ENCODE measurements around the gene IRF7. TPM values are rescaled to one million over a fixed set of nuclear protein-coding genes. Genes with fewer than 3 reads are reported as not detected.
"Not testable (repeated sequence)": the region's sequence is repeated elsewhere in the genome, so short reads cannot be mapped to it uniquely, and the experiment has no call there.

The IRF7 gene
- polyA plus RNA-seq (ENCODE audit: insufficient read length in 3 of 3) = 10 to 100 TPM; 11.0 to 11.7 (median 11.2) TPM
- long read RNA-seq, donor 1, partial matches to known transcripts = 0 of 5 reads
- long read RNA-seq, donor 1, other reads (novel, unspliced or antisense) = 0 of 5 reads
- long read RNA-seq, donor 2, partial matches to known transcripts = 0 of 6 reads
- long read RNA-seq, donor 2, other reads (novel, unspliced or antisense) = 0 of 6 reads
- long read RNA-seq, donor 3, partial matches to known transcripts = 0 of 4 reads
- long read RNA-seq, donor 3, other reads (novel, unspliced or antisense) = 0 of 4 reads
- long read RNA-seq, donor 4, partial matches to known transcripts = 0 of 5 reads
- long read RNA-seq, donor 4, other reads (novel, unspliced or antisense) = 0 of 5 reads
- long read RNA-seq, donor 5, partial matches to known transcripts = 0 of 2 reads
- long read RNA-seq, donor 5, other reads (novel, unspliced or antisense) = 0 of 2 reads
- long read RNA-seq, donor 6, partial matches to known transcripts = 0 of 1 reads
- long read RNA-seq, donor 6, other reads (novel, unspliced or antisense) = 0 of 1 reads
- long read RNA-seq, donor 7, partial matches to known transcripts = 0 of 2 reads
- long read RNA-seq, donor 7, other reads (novel, unspliced or antisense) = 0 of 2 reads
- long read RNA-seq, donor 8, partial matches to known transcripts = 0 of 2 reads
- long read RNA-seq, donor 8, other reads (novel, unspliced or antisense) = 0 of 2 reads
- long read RNA-seq, donor 9, partial matches to known transcripts = 0 of 2 reads
- long read RNA-seq, donor 9, other reads (novel, unspliced or antisense) = 0 of 2 reads
- long read RNA-seq, donor 10, partial matches to known transcripts = 0 of 7 reads
- long read RNA-seq, donor 10, other reads (novel, unspliced or antisense) = 0 of 7 reads
- long read RNA-seq, donor 11, partial matches to known transcripts = 0 of 3 reads
- long read RNA-seq, donor 11, other reads (novel, unspliced or antisense) = 0 of 3 reads
- long read RNA-seq, donor 12, transcript IRF7-211 (2 exons, 806 nt) = major isoform, 6 of 7 reads
- long read RNA-seq, donor 12, partial matches to known transcripts = 0 of 7 reads
- long read RNA-seq, donor 12, other reads (novel, unspliced or antisense) = 0 of 7 reads
- long read RNA-seq, donor 13, partial matches to known transcripts = 0 of 4 reads
- long read RNA-seq, donor 13, other reads (novel, unspliced or antisense) = 0 of 4 reads
- long read RNA-seq, donor 14 = 0 reads
- long read RNA-seq, donor 15, partial matches to known transcripts = 0 of 6 reads
- long read RNA-seq, donor 15, other reads (novel, unspliced or antisense) = 0 of 6 reads
- long read RNA-seq, donor 16, transcript IRF7-211 (2 exons, 806 nt) = major isoform, 6 of 7 reads
- long read RNA-seq, donor 16, partial matches to known transcripts = 0 of 7 reads
- long read RNA-seq, donor 16, other reads (novel, unspliced or antisense) = 0 of 7 reads

DNA sequence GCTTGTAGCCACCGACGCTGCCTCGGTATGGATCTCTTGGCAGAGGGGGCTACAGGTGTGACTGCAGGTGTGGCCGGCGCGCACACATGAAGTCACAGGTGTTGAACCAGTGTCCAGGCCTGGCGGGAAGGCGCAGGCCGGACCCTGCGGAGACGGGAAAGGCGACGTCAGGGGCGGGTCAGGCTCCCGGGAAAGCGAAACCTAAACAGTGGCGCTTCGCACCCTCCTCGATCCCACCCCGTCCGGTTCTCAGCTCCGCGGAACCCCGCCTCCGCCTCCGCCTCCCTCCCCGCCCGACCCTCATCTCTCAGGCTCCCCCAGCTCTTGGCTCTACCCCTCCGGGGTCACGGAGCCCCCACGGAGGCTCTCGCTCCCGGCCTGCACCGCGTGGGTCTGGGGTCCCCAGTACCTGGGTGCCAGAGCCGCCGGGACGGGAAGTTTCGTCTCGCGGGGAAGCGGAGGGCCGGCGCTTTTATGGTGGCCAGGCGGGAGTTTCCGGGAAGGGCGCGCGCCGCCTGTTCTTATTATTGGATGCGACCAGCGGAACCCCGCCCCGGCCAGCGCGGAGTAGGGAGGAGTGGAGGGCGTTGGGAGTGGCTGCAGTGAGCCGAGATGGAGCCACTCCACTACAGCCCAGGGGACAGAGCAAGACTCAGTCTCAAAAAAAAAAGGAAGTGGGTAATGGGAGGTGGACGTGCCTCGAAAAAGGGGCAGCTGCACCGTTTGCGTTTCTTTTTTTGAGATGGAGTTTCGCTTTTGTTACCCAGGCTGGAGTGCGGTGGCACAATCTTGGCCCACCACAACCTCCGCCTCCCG lies at the start of gene IRF7:
IRF7 (minus strand) TSS at position 447 of the 816 bp plus-strand sequence. CDS start 586 bp downstream, outside the sequence.
- peak; percentile 94 for DNase-seq

DNA sequence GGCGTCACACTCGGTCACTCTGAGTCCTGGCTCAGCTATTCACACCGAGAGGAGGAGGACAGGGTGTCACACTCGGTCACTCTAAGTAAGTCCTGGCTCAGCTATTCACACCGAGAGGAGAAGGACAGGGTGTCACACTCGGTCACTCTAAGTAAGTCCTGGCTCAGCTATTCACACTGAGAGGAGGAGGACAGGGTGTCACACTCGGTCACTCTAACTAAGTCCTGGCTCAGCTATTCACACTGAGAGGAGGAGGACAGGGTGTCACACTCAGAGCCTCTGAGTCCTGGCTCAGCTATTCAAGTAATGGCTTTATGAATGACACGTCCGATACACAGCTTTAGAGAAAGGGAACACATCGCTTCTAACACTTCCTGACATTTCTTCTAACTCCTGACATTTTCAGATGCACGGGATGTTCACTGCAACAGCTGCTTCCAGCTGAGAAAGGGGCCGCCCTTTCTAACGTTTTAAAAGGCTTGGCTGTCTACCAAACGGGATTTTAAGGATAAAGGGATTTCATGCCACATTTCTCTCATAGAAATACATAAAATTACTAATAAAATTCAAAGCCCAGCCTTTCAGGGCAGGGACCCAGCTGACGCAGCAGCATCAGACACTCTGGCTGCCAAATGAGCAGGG lies 49.4 kb upstream of the IRF7 start:
- peak; percentile 52 for DNase-seq

DNA sequence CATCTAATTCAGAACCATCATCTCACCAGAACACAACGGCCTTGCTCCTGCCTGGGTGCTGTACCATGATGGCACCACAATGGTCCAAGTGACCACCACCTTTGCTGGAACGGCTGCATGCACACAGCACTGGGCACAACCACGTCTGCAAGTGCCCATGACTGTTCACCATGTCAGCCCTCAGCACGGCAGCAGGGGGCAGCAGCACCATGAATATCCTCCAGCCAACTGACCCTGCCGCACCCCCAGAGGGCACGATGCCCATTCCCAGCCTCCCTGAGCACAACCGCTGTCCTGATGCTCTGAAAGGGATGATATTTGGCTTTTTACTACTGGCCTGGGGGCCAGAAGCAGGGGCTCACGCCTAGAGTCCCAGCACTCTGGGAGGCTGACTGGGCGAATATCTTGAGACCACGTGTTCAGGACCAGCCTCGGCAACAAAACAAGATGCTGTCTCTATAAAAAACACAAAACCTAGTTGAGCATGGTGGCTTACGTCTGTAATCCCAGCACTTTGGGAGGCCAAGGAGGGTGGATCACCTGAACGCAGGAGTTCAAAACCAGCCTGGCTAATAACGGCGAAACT lies 47.0 kb upstream of the IRF7 start:
- no peak for DNase-seq

DNA sequence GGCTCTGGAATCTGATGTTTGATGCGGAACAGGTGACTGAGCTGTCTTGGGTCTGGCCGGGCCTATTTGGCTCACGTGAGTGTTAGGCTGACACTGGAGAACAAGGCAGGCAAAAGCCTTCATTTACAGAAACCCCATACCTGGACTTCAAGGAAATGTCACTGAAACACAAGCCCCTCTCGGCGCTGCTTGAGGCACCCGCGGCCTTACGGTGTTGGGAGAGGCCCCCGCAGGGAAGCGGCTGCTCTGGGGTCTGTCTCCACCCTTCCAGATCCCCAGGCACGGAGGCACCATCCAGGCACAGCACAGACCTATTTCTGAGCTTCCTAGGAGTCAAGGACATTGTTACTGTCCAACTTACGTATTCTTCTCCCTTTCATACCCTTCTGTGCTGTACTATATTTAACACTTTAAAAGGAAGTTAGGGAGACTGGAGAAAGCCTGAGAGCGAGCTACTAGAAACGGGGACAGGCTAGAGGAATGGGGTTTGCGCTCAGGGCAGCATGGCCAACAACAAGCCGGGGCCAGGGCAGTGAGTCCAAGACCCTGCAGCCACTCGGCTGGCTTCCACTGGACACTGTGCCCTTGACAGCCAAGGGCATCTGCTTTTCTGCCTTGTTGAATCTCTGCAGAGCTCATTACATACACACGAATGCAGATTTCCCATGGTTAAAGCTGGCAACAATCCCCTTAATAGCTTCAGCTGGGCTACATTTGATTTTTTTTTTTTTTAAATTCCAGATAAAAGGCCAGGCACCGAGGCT lies 45.1 kb upstream of the IRF7 start:
- DNase-seq = no peak

DNA sequence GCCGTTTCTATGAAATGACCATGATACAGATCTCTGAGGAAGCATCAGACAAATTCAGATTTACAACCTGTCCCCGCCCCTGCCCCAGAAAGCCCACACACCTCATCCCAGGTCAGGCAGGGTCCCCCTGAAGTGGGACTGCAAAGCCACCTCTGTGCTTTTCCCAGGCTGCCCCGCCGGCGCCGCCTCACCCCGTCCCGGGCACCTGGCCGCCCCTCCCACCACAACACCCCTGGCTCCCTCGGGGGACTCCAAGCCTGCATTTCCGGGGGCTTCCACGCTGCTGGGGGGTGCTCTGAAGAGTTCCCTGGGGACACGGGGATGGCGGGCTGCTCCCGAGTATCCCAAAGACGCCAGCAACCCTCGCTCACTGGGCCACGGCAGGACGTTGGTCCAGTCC lies 44.5 kb upstream of the IRF7 start:
- no peak for DNase-seq

DNA sequence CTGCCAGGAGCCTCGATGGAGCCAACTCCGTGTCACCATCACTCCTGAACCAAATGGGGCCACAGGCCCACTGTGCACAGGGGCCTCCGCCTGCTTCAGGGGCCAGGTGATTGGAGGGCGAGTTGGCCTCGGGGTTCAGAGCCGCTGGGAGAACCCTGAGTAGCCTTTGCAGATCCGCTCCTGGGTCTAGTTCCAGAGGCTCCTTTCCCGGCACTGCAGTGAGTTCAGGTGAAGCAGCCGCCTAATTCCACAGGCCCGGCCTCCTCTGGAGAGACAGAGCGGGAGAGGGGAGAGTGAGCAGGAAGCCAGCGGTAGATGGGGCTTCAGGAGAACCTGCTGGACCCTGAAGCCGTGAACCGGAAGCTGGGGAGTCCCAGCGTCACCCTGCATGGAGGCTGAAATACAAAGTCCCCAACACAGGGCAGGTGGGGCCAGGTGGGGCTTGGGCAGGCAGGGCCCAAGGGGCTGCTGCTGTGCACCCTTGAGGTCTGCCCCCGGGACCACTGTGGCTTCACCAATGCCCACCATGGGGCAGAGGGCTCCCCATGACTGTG lies 43.9 kb upstream of the IRF7 start:
- DNase-seq = no peak

DNA sequence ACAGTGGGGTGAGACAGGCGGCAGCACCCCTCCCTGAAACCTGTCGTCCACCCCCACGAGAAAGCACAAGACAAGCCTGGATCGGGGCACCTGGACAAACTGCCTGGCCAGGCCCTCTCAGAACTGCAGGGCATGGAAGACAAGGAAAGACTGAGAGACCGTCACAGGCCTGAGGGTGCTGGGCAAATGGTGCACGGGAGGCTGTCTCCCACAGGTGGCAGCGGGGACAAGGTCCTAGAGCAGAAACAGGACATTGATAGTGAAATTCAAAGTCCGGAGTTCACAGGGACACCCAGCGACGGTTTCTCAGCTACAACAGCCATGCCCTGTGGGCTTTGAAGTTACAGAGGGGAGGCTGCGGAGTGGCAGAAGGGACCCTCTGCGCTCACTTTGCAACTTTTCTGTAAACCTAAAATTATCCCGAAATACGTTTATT lies 42.0 kb upstream of the IRF7 start:
- no peak for DNase-seq

DNA sequence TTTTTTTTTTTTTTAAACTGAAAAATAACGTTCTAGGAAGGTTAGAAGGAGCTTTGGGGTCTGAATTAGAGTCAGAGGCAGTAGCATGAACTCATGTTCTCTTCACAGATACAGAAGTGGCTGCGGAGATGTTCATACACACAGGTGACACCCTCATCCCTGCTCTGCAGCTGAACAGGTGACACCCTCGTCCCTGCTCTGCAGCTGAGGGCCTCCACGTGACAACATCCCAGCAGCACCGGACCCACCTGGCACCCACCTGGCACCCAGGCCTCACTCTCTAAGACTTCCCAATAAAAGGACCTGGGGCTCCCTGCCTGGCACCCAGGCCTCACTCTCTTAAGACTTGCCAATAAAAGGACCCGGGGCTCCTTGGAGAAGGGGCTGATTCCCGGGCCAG lies 41.1 kb upstream of the IRF7 start:
- no peak for DNase-seq

DNA sequence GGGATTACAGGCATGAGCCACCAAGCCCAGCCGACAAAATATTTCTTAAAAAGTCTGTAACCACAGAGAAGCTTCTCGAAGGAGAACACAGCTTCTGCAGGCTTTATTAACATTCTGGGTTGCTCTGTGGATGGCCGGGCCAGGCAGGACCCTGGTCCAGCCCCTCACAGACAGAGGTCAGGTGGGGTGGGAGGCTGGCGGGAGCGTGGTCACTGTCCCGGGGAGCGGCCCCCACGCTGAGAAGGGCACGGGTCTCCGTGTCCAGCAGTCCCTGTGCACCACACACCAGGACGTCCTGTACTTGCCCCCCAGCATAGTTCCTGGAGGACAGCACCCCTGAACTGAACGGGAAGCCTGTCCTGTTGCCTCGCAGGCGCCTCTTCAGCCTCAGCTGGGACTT lies 40.7 kb upstream of the IRF7 start:
- no peak for DNase-seq

DNA sequence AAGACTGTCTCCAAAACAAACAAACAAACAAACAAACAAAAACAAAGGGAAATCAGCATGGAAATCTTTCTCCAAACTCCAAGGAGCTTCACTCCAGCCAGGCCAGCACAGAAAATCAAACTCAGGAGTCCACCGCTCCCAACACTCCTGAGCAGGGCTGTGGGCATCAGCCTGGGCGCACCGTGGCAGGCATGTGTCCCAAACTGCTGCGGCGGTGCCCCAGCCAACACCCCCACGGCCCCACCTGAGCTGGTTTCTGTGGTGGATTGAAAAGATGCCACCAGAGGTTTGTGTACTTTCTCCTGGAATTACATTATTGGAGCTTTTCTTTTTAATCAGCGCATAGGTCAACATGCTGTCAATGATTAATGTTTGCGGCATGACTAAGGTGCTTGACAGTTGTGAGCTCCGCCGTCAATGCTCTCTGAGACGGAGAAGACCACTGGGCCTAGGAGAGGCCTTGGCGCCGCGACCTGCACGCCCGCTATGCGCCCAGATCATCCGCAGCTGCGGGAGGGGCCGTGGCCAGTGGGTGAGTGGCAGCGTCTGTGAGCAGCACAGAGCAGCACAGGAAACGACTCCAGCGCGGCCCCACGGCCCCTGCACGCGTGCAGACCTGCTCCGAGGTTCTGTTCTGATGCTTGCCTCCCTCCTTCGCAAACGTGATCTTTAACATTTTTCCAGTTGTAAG lies 39.4 kb upstream of the IRF7 start:
- DNase-seq = no peak

DNA sequence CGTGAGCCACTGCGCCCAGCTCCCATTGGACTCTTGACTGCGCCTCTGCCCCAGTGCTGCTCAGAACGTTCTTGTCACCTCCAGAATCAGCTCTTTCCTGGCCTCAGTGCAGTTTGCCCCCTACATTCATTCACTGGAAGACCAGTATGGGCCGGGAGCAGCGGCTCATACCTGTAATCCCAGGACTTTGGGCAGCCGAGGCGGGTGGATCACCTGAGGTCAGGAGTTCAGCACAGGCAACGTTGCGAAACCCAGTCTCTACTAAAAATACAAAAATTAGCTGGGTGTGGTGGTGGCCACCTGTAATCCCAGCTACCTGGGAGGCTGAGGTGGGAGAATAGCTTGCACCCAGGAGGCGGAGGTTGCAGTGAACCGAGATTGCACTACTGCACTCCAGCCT lies 38.7 kb upstream of the IRF7 start:
- DNase-seq = not testable (repeated sequence)

DNA sequence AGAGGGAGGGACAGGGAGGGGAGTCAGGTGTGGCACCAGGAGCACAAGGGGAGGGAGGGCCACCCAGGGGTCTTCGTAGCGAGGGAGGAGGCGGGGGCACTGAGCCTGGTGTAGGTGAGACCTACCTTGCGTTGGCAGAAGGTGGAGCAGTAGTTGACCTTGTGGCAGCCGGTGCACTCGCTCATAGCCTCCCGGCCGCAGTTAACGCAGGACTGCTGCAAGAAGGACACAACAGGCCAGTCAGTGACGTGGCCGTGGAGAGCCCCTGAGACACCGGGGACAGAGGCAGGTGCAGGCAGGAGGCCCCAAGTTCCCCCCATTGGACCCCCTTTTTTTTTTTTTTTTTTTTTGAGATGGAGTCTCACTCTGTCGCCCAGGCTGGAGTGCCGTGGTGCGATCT lies 38.1 kb upstream of the IRF7 start:
- no peak for DNase-seq

DNA sequence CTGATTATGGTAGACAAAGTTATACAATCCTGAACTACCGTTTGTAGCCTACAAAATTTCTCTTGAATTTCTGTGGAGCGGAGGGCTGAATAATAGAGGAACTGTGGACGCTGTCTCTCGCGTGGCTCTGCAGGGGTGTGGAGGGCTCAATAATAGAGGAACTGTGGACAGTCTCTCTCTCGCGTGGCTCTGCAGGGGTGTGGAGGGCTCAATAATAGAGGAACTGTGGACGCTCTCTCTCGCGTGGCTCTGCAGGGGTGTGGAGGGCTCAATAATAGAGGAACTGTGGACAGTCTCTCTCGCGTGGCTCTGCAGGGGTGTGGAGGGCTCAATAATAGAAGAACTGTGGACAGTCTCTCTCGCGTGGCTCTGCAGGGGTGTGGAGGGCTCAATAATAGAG lies 37.4 kb upstream of the IRF7 start:
- DNase-seq = not testable (repeated sequence)

DNA sequence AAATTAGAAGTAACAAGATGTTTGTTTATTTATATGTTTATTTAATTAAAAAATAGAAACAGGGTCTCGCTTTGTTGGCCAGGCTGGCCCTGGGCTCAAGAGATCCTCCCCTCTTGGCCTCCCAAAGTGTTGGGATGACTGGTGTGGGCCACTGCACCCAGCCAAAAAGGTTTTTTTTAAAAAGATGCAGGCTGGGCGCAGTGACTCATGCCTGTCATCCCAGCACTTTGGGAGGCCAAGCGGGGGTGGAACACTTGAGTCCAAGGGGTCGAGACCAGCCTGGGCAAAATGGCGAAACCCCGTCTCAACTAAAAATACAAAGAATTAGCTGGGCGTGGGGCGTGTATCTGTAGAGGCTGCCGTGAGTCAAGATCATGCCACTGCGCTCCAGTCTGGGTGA lies 34.7 kb upstream of the IRF7 start:
- DNase-seq = no peak

DNA sequence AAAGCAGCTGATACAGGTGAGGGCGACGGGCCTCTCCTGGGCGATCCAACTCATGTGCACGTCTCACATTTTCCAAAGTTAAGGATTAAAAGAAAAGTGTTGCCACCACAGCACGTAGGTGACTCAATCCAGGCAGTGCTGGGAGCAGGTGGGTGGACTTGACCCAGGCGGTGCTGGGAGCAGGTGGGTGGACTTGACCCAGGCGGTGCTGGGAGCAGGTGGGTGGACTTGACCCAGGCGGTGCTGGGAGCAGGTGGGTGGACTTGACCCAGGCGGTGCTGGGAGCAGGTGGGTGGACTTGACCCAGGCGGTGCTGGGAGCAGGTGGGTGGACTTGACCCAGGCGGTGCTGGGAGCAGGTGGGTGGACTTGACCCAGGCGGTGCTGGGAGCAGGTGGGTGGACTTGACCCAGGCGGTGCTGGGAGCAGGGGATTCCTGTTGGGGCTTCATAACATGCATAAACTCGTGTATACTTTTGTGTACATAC lies 32.0 kb upstream of the IRF7 start:
- not testable (repeated sequence) for DNase-seq

DNA sequence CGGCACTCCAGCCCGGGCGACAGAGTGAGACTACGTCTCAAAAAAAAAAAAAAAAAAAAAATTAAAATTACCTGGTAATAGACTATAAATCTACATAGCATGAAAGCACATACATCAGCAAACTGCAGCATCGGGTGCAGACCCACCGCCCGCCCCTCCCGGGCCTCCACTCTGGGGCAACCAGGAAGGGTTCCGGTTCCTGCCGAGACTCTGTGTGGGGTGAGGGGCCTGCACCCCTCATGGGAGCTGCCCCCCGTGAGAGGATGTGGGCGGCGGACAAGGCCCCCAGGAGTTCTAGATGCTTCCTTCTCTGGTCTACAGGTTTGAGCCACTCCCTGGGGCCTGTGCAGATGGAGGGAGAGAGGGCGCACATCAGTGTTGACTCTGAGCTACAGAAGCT lies 30.5 kb upstream of the IRF7 start:
- DNase-seq = no peak

DNA sequence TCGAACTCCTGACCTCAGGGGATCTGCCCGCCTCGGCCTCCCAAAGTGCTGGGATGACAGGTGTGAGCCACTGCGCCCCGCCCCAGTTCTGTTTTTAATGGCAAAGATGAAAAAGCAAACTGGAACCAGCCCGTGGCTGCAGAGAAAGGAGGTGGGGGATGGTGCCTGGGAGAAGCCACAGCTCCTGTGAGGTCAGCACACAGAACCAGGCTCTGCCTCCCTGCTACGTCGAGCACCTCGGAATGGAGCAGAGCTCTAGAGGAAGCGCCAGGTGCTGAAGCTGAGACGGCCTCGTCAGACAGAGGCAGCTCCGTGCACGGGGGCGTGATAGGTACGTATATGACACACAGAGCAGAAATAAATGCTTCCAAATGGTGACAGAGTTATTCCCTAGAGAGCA lies 29.8 kb upstream of the IRF7 start:
- no peak for DNase-seq
